ENCODE results near the gene TOM1L1.

Gene TOM1L1

DNA sequence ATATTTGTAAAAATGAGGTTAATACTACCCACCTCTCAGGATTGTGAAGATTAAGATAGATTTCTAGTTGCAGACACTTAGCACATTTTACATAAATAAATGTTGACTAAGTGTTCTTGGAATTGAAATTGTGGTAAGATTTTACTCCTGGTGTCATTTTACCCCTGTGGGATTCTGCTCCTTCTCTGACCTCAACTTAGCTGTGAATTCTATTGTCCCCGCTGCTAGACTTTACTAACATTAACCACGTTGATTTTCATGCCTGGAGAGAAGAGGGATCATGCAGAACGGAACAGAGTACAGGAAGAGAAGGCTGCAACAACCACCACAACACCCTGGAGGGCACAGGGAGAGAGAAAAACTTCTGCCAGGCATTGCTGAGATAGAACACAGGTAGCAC, 2.1 kb upstream of the TOM1L1 start:
- TF ChIP-seq, protein P1, sequence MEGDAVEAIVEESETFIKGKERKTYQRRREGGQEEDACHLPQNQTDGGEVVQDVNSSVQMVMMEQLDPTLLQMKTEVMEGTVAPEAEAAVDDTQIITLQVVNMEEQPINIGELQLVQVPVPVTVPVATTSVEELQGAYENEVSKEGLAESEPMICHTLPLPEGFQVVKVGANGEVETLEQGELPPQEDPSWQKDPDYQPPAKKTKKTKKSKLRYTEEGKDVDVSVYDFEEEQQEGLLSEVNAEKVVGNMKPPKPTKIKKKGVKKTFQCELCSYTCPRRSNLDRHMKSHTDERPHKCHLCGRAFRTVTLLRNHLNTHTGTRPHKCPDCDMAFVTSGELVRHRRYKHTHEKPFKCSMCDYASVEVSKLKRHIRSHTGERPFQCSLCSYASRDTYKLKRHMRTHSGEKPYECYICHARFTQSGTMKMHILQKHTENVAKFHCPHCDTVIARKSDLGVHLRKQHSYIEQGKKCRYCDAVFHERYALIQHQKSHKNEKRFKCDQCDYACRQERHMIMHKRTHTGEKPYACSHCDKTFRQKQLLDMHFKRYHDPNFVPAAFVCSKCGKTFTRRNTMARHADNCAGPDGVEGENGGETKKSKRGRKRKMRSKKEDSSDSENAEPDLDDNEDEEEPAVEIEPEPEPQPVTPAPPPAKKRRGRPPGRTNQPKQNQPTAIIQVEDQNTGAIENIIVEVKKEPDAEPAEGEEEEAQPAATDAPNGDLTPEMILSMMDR (conservative IDR thresholded peaks at IDR 0.05; ENCODE audit: low read length) = no peak
- no peak for DNase-seq (ENCODE audit: low read depth)
- no peak overlapping the region for H3K4me3 ChIP-seq (ENCODE audit: low read length)

DNA sequence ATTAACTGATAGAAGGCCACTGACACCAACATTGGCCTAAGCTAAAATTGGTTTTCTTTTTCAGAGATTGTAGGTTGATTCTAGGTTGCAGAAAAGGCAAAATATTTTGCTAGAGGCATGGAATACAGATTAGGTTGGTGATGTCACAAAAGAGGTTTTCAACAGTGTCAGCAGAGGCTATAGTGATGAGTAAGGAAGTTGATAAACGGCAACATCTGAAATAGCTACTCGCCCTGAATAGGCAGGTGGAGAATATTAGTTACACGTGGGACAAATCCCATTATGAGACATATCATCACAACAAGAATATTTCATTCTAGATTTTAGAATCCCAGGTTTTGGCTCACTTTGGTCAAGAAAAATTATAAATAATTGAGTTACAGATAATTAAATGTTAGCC, 1.5 kb upstream of the TOM1L1 start:
- H3K4me3 ChIP-seq (ENCODE audit: low read length) = no peak overlapping the region
- TF ChIP-seq, protein P1 (conservative IDR thresholded peaks at IDR 0.05; ENCODE audit: low read length) = no peak
- DNase-seq (ENCODE audit: low read depth) = no peak

DNA sequence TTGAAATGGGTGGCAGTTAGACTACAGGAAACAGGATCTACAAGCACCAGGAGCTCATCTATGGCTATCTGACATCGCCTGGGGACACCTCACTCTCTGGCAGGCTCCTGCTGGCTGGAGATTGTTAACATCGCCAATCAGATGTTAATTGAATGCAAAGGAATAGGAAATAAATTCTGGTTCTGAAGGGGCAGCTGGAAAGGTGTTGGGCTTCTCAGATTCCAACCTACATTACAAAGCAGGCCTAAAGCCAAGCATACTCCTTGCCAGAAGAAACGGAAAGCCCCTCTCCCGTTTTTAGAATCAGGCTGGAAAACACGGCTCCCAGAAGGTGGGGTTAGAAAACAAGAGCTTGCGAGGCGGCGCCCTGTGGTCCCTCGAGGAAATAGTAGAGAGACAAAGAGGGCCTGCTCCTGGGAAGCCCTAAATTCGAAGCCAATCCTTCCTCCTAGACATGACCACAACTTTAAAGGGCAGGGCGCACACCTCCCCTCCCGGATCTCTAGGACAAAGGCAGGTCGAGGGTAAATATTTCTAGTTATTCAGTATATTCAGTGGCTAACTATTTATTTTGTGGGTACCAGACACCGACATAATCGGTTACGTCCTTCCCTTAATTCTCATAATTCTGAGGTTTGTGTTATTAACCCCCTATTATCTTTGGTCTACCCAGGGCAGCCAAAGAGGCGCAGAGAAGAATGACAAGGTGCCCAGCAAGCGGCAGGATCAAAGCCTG, 763 bp upstream of the TOM1L1 start:
- no peak for DNase-seq (ENCODE audit: low read depth)
- H3K4me3 ChIP-seq (ENCODE audit: low read length) = peak overlapping the region; percentile 77
- TF ChIP-seq, protein P1 (conservative IDR thresholded peaks at IDR 0.05; ENCODE audit: low read length) = no peak

DNA sequence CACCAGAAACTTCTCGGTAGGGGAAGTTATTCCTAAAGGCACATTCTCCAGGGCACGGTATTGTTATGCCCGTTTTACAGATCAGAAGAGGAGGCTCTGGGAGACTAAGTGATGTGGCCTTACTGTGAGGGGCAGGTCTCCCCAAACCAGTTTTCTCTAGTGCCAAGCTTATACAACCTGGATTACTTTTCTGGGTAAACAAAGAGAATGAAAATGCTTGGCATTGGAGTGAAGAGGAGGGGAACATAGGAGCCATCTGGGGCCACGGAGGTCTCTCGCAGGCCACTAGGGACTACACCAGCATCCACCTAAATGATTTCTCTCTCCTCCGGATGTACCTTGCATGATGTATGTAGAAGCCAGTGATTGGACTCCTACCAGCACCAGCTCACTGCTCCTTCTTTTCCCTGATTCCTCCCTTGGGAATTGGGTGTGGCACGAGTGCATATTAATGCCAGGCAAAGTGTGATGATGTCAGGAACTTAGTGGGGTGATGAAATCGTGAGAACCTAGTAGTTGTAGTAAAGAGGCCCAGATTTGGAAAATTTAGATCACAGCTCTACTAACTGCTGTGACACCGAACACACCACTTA, 674 bp downstream of the TOM1L1 start:
- TF ChIP-seq, protein P1 (conservative IDR thresholded peaks at IDR 0.05; ENCODE audit: low read length) = no peak
- peak overlapping the region; percentile 77 for H3K4me3 ChIP-seq (ENCODE audit: low read length)
- peak; percentile 66 for DNase-seq (ENCODE audit: low read depth)

DNA sequence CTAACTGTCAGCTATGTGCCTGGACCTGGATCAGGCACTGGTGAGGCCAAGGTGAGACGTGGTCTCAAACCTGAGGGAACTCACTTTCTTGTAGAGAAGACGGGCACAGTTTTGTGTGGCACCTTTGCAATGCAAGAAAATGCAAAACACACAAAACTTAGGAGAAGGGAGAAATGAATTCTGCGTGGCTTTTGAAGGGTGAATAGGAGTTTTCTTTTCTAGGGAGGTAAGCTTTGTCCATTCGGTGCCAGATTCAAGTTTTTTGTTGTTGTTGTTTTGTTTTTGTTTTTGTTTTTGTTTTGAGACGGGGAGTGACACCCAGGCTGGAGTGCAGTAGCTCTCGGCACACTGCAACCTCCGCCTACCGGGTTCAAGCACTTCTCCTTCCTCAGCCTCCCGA, 1.4 kb downstream of the TOM1L1 start:
- H3K4me3 ChIP-seq (ENCODE audit: low read length) = no peak overlapping the region
- TF ChIP-seq, protein P1 (conservative IDR thresholded peaks at IDR 0.05; ENCODE audit: low read length) = no peak
- no peak for DNase-seq (ENCODE audit: low read depth)

DNA sequence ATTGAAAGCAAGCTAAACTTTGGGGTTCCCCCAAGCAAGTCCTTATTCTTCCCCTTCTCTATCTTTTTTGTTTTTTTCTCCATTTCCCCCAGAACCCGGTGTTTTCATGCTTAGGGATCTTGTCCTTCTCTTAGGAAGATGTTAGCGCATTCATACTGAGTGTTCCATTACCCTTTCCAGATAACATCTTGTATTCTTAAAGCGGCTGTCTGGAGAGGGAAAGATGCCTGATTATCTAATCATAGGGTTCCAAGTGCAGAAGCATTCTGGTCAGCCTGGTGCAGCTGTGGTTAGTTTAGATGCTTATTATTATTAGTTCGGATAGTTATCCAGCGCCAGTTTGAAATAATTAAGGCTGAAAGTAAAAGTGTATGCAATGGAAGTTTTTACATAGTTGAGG, 2.0 kb downstream of the TOM1L1 start:
- H3K4me3 ChIP-seq (ENCODE audit: low read length) = no peak overlapping the region
- TF ChIP-seq, protein P1 (conservative IDR thresholded peaks at IDR 0.05; ENCODE audit: low read length) = no peak
- no peak for DNase-seq (ENCODE audit: low read depth)

DNA sequence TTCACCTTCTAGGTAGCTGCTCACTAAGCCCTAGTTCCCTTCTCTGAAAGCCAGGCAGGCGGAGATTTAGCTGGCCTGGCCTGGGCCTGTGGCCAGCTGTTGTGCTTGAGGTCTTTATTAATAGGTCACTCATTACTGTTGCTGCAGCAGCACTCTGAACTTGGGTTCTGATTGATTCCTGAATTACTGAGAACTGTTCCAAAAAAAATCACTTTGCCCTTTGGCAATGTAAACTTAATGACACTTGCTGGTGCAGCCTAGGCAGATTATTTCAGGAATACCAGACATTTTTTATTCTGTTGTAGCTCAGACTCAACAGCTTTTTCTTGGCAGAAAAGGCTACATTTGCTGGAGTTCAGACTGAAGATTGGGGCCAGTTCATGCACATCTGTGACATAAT, 2.7 kb downstream of the TOM1L1 start:
- DNase-seq (ENCODE audit: low read depth) = peak; percentile 60
- TF ChIP-seq, protein P1 (conservative IDR thresholded peaks at IDR 0.05; ENCODE audit: low read length) = no peak
- H3K4me3 ChIP-seq (ENCODE audit: low read length) = no peak overlapping the region

Data from AG10803 (cell line).